RWPE1 (cell line): ENCODE measurements around the gene SAMD13.

ENCODE experiments used
- CTCF ChIA-PET: fragments of 350-600 bp; sonication (Branson Sonifier 250); formaldehyde crosslinking; extraction: SDS; loops from one replicate; lab custom pipeline; 2021; lab: Yijun Ruan, JAX
- POLR2A ChIA-PET: fragments of 400-600 bp; formaldehyde crosslinking; extraction: SDS; loops from one replicate; lab custom pipeline; 2020; ENCODE audit warnings: antibody characterized with exemption; ENCODE audit not compliant: low non-redundant PET; lab: Yijun Ruan, JAX
- DNase-seq: peaks from one replicate; pipeline ENCODE4 v3.0.0; 2012; ENCODE audit warnings: low spot score
- H3K27ac ChIP-seq: fragments of 450-650 bp; 2 replicates; pipeline ENCODE4 v1.5.1; 2017
- CTCF ChIP-seq: fragments of 450-650 bp; conservative IDR thresholded peaks from 2 replicates; pipeline ENCODE4 v1.5.1; 2017; ENCODE audit warnings: low read depth, mild to moderate bottlenecking

SAMD13 gene

GRCh38 chr1:84377480-84378095, 76.1 kb downstream of the SAMD13 start:
- TF ChIP-seq CTCF = no peak
- POLR2A ChIA-PET = no interaction called here
- CTCF ChIA-PET = no interaction called here
- no peak for DNase-seq
- no peak overlapping the region for H3K27ac ChIP-seq

DNA sequence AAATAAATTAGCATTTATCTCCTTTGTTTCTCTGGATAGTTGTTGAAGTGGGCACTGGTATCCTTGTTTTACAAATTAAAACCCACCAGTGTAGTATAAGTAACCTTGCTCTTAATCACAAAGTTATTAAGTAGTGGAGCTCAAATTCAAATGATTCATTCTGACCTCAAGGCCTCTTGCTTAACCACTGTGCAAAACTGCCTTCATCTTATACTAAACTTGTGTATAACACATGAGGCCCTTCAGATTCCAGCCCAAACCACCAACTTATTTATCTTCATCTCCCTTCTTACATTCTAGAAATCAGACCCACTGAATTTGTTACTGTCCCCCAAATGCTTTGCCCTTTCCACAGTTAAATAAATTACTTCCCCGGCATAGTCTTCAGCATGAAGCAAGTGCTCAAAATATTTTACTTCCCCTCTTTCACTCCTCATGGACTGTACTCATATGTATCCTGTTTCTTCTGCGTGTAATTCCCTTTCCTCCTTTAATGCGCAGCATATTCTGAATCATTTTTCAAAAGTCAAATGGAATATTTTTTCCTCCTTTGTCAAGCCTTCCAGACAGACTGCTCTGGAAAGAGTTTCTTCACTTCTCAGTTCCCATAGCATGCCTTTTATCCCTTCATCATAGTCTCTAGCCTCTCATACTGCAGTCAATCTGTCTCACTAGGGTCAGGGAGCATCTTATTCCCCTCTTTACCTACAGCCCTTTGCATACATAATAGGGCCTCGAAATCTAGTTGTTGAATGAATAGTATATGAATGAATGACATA, 77.8 kb downstream of the SAMD13 start:
- TF ChIP-seq CTCF = no peak
- no peak for DNase-seq
- H3K27ac ChIP-seq = no peak overlapping the region
- ChIA-PET CTCF (no interaction called here), POLR2A (no interaction called here)

GRCh38 chr1:84379917-84380180, 78.3 kb downstream of the SAMD13 start:
- H3K27ac ChIP-seq = no peak overlapping the region
- TF ChIP-seq CTCF = no peak
- POLR2A ChIA-PET = no interaction called here
- CTCF ChIA-PET = no interaction called here
- DNase-seq = no peak

DNA sequence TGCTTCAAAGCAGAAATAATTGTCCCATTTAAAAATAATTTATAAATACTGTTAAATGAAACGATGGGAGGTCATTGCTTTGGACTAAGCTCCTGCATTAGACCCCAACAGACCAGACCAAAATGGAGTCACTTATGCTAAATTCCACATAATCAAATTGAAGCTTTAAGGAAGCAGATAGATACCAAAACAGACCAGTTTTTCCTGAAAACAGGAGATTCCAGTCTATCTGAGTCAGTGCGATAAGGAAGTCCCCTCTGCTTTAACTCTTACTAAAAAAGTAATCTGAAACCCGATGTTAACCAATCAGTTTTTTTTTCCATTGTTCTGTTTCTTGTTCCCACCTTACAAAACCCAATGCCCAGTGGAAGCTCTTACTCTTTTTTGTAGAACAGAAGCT, 80.6 kb downstream of the SAMD13 start:
- no peak for DNase-seq
- no peak overlapping the region for H3K27ac ChIP-seq
- no peak for TF ChIP-seq CTCF
- CTCF ChIA-PET = interaction anchor here (0.6 kb wide), 1 partner anchor 41 kb away, joined by 3 read pairs; no protein-coding TSS in a partner anchor
- POLR2A ChIA-PET = no interaction called here

DNA sequence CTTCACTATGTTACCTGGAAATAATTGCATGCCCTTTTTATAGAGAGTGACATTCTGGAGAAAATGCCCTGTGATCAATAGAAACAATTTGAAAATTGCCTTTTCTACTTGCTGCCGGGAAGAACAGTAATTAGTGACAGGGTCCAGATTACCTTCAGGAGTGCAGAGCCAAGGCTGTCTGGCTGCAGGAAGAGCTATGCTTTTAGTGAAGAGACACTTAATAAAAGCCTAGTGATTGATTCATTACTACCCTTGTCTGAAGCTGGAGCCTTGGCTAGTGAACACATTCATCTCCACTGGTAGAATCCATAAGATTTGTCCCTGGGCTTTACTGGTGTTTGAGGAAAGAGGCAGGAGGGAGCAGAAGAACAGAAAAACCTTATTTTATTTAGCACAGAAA, 83.8 kb downstream of the SAMD13 start:
- ChIA-PET POLR2A (no interaction called here), CTCF (no interaction called here)
- no peak for TF ChIP-seq CTCF
- no peak for DNase-seq
- no peak overlapping the region for H3K27ac ChIP-seq

DNA sequence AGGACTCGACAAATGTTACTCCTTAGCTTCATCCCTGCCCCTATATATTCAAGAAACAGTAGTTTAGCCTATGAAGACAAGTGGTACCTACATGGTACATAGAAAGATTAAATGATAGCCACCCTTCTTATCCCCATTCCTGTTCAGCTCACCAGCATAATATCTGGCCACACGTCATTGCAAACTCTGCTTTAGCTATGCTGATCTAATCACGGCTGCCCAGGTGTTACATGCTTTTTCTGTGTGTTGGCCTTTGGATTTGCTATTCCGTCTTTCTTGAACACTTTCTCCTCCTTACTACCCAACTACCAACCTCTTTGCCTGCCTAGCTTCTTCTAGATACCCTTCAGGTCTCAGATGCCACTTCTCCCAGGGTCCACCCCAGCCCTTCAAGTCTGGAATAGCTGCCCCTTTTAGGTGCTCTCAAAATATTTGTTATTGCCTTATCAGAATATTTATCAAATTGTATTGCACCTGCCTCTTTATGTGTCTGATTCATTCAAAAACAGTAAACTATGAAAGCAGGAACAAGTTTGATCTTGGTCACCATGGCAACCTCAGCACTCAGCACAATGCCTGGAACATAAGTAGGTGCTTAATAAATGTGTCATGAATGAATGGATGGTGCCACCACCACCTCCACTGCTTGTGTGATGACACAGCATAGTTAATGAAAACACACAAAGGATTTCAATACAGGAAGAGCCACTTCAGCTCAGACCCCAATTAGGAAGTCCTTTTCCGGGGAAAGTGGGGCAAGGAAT, 85.4 kb downstream of the SAMD13 start:
- CTCF ChIA-PET = no interaction called here

More for the DNA sequence above, 85.4 kb downstream of the SAMD13 start:
- DNase-seq = no peak
- no peak overlapping the region for H3K27ac ChIP-seq
- POLR2A ChIA-PET = no interaction called here
- TF ChIP-seq CTCF = no peak
